ENCODE measurements around the gene ATG4A. TPM values are rescaled to one million over a fixed set of nuclear protein-coding genes. Genes with fewer than 3 reads are reported as not detected.

The ATG4A gene
- total and polyA plus RNA-seq, 9 of the 15 experiments (the other 6 are each of a cell fraction or from before 2014, with no cell fraction given): 7.3 to 24.5 (median 16.6) TPM

DNA sequence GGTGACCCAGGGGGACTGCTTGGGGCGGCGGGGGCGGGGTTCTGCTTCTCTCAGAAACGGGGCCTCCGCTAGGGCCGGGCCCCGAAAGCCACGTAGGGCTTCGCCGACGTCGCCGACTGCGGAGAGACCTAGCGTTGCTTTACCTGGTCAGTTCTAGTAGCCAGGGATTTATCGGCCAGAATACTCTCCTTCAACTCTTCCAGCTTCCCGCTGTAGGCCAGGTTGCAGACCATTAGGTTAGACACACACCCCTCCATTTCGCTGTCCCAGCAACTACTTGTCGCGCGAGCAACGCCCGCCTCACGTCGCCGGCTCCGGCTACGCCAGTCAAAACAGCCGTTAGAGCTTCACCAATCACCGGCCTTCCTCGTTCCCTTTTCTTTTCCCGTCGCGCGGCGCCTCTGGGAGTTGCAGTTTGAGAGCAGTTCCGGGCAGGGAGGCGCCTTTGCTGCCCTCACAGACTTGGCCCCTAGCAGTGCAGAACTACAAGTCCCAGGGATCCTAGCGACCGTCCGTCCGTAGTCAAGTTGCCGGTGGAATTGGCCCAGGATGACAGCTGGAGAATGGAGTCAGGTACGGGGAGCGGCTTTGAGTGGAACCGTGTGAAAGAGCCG, at the start of gene ATG4A, which contains the start of gene PSMD10 (continued):
- TF ChIP-seq, protein P1, sequence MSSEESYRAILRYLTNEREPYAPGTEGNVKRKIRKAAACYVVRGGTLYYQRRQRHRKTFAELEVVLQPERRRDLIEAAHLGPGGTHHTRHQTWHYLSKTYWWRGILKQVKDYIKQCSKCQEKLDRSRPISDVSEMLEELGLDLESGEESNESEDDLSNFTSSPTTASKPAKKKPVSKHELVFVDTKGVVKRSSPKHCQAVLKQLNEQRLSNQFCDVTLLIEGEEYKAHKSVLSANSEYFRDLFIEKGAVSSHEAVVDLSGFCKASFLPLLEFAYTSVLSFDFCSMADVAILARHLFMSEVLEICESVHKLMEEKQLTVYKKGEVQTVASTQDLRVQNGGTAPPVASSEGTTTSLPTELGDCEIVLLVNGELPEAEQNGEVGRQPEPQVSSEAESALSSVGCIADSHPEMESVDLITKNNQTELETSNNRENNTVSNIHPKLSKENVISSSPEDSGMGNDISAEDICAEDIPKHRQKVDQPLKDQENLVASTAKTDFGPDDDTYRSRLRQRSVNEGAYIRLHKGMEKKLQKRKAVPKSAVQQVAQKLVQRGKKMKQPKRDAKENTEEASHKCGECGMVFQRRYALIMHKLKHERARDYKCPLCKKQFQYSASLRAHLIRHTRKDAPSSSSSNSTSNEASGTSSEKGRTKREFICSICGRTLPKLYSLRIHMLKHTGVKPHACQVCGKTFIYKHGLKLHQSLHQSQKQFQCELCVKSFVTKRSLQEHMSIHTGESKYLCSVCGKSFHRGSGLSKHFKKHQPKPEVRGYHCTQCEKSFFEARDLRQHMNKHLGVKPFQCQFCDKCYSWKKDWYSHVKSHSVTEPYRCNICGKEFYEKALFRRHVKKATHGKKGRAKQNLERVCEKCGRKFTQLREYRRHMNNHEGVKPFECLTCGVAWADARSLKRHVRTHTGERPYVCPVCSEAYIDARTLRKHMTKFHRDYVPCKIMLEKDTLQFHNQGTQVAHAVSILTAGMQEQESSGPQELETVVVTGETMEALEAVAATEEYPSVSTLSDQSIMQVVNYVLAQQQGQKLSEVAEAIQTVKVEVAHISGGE (CRISPR knock-in tag; IDR thresholded peaks at IDR 0.05): peak in 2 of 3 experiments; percentile 28 to 94; a peak in 3 of 6 replicates
- TF ChIP-seq ZNF644 (tag; IDR thresholded peaks at IDR 0.05; ENCODE audit: low read depth) (peak; percentile 16; the same call in 1 of the 2 replicates), HNRNPL (IDR thresholded peaks at IDR 0.05; ENCODE audit: low read depth, low read length) (no peak), ZNF561 (CRISPR knock-in tag; conservative IDR thresholded peaks at IDR 0.05) (no peak), HNRNPUL1 (IDR thresholded peaks at IDR 0.05; ENCODE audit: low read length) (no peak)
- TF ChIP-seq, protein P2, sequence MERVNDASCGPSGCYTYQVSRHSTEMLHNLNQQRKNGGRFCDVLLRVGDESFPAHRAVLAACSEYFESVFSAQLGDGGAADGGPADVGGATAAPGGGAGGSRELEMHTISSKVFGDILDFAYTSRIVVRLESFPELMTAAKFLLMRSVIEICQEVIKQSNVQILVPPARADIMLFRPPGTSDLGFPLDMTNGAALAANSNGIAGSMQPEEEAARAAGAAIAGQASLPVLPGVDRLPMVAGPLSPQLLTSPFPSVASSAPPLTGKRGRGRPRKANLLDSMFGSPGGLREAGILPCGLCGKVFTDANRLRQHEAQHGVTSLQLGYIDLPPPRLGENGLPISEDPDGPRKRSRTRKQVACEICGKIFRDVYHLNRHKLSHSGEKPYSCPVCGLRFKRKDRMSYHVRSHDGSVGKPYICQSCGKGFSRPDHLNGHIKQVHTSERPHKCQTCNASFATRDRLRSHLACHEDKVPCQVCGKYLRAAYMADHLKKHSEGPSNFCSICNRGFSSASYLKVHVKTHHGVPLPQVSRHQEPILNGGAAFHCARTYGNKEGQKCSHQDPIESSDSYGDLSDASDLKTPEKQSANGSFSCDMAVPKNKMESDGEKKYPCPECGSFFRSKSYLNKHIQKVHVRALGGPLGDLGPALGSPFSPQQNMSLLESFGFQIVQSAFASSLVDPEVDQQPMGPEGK (CRISPR knock-in tag; IDR thresholded peaks at IDR 0.05; ENCODE audit: borderline replicate concordance): no peak
- TF ChIP-seq, protein P3, sequence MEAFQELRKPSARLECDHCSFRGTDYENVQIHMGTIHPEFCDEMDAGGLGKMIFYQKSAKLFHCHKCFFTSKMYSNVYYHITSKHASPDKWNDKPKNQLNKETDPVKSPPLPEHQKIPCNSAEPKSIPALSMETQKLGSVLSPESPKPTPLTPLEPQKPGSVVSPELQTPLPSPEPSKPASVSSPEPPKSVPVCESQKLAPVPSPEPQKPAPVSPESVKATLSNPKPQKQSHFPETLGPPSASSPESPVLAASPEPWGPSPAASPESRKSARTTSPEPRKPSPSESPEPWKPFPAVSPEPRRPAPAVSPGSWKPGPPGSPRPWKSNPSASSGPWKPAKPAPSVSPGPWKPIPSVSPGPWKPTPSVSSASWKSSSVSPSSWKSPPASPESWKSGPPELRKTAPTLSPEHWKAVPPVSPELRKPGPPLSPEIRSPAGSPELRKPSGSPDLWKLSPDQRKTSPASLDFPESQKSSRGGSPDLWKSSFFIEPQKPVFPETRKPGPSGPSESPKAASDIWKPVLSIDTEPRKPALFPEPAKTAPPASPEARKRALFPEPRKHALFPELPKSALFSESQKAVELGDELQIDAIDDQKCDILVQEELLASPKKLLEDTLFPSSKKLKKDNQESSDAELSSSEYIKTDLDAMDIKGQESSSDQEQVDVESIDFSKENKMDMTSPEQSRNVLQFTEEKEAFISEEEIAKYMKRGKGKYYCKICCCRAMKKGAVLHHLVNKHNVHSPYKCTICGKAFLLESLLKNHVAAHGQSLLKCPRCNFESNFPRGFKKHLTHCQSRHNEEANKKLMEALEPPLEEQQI (IDR thresholded peaks at IDR 0.05): no peak

Data from K562 (cell line).